MM.1S (cell line): ENCODE results near the gene SLC18A3.

ENCODE experiments used
- EZH2 ChIP-seq: fragments of 300-600 bp; sonication (generic); optimal IDR thresholded peaks from 2 replicates; pipeline ENCODE3; 2017; ENCODE audit warnings: low read depth, mild to moderate bottlenecking, antibody characterized with exemption, low read length, mixed read lengths
- TF ChIP-seq, protein P1 (sequence below): fragments of 300-600 bp; sonication (generic); IDR thresholded peaks from 2 replicates; pipeline ENCODE4 v1.5.1; 2016; ENCODE audit warnings: antibody characterized with exemption, low read length, mixed read lengths

DNA sequence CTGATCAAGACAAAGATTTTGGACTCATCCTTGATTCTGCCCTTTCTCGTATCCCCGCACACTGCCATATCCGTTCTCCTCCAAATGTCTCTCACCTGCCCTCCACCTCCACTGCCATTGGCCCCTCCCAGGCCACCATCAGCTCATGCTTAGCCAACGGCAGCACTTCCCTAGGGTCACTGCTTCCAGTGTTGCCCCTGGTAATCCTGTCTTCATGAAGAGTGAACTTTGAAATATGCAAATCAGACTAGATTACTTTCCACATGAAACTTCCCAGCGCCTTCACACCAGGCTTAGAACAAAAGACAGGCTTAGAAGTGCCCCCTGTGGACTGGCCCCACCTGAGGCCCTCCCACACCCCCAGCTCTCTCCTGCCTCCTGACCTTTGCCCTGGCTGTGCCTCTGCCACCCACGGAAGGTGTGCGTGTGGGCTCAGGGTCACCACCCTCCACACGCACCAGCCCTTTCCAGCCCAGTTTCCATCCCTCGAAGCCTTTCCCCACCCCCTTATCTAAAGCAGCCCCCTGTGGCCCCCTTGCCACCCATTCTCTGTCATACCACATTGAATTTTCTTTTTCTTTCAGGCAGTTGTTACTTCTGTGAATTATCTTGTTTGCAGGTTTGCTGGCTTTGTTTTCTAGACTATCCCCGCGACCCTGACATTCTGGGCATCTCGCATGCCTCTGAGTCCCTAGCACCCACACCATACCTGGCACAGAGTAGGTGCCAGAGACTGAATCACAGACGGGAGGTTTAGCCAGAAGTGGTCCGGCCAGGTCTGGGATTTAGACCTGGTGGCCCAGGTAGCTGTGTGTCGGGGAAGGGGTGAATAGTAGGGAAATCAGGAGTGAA lies 42.5 kb downstream of the SLC18A3 start:
- TF ChIP-seq, protein P1, sequence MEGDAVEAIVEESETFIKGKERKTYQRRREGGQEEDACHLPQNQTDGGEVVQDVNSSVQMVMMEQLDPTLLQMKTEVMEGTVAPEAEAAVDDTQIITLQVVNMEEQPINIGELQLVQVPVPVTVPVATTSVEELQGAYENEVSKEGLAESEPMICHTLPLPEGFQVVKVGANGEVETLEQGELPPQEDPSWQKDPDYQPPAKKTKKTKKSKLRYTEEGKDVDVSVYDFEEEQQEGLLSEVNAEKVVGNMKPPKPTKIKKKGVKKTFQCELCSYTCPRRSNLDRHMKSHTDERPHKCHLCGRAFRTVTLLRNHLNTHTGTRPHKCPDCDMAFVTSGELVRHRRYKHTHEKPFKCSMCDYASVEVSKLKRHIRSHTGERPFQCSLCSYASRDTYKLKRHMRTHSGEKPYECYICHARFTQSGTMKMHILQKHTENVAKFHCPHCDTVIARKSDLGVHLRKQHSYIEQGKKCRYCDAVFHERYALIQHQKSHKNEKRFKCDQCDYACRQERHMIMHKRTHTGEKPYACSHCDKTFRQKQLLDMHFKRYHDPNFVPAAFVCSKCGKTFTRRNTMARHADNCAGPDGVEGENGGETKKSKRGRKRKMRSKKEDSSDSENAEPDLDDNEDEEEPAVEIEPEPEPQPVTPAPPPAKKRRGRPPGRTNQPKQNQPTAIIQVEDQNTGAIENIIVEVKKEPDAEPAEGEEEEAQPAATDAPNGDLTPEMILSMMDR, result no peak
- TF ChIP-seq EZH2, result no peak
